ENCODE results near the gene TMEM260.

DNA sequence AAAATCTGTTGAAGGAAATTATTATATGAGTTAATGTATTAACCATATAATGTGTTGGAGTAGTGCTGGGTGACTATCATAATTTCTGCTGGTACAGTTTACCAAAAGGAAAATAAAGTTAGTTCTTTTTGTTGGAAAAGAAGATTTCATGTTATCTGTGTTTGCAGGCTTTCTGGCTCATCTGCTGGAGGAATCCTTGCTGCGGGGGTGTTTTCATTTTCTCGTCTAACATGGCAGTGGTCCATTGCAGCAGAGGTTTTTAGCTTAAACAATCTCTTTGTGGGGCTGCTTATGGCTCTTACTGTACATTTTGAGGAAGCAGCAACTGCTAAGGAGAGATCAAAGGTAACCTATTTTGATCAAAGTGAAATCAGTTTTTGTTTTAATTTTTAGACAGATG, 24.1 kb downstream of the TMEM260 start:
- TF ChIP-seq GLIS3 (CRISPR knock-in tag; IDR thresholded peaks at IDR 0.05) (no peak), CSDC2 (CRISPR knock-in tag; IDR thresholded peaks at IDR 0.05) (no peak), ZNF565 (CRISPR knock-in tag; conservative IDR thresholded peaks at IDR 0.05; ENCODE audit: low read depth) (no peak), ZFP3 (CRISPR knock-in tag; IDR thresholded peaks at IDR 0.05) (no peak), TOX (CRISPR knock-in tag; IDR thresholded peaks at IDR 0.05; ENCODE audit: borderline replicate concordance) (no peak), ZFP30 (CRISPR knock-in tag; IDR thresholded peaks at IDR 0.05) (no peak), SNAI2 (CRISPR knock-in tag; IDR thresholded peaks at IDR 0.05) (no peak), ISL1 (CRISPR knock-in tag; IDR thresholded peaks at IDR 0.05) (no peak)
- TF ChIP-seq, protein P1, sequence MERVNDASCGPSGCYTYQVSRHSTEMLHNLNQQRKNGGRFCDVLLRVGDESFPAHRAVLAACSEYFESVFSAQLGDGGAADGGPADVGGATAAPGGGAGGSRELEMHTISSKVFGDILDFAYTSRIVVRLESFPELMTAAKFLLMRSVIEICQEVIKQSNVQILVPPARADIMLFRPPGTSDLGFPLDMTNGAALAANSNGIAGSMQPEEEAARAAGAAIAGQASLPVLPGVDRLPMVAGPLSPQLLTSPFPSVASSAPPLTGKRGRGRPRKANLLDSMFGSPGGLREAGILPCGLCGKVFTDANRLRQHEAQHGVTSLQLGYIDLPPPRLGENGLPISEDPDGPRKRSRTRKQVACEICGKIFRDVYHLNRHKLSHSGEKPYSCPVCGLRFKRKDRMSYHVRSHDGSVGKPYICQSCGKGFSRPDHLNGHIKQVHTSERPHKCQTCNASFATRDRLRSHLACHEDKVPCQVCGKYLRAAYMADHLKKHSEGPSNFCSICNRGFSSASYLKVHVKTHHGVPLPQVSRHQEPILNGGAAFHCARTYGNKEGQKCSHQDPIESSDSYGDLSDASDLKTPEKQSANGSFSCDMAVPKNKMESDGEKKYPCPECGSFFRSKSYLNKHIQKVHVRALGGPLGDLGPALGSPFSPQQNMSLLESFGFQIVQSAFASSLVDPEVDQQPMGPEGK (CRISPR knock-in tag; IDR thresholded peaks at IDR 0.05; ENCODE audit: borderline replicate concordance), result no peak
- TF ChIP-seq, protein P2, sequence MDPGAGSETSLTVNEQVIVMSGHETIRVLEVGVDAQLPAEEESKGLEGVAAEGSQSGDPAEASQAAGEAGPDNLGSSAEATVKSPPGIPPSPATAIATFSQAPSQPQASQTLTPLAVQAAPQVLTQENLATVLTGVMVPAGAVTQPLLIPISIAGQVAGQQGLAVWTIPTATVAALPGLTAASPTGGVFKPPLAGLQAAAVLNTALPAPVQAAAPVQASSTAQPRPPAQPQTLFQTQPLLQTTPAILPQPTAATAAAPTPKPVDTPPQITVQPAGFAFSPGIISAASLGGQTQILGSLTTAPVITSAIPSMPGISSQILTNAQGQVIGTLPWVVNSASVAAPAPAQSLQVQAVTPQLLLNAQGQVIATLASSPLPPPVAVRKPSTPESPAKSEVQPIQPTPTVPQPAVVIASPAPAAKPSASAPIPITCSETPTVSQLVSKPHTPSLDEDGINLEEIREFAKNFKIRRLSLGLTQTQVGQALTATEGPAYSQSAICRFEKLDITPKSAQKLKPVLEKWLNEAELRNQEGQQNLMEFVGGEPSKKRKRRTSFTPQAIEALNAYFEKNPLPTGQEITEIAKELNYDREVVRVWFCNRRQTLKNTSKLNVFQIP (CRISPR knock-in tag; IDR thresholded peaks at IDR 0.05; ENCODE audit: borderline replicate concordance, low read depth), result no peak
- TF ChIP-seq, protein P3, sequence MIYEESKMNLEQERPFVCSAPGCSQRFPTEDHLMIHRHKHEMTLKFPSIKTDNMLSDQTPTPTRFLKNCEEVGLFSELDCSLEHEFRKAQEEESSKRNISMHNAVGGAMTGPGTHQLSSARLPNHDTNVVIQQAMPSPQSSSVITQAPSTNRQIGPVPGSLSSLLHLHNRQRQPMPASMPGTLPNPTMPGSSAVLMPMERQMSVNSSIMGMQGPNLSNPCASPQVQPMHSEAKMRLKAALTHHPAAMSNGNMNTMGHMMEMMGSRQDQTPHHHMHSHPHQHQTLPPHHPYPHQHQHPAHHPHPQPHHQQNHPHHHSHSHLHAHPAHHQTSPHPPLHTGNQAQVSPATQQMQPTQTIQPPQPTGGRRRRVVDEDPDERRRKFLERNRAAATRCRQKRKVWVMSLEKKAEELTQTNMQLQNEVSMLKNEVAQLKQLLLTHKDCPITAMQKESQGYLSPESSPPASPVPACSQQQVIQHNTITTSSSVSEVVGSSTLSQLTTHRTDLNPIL (CRISPR knock-in tag; IDR thresholded peaks at IDR 0.05; ENCODE audit: low read depth), result no peak
- TF ChIP-seq, protein P4, sequence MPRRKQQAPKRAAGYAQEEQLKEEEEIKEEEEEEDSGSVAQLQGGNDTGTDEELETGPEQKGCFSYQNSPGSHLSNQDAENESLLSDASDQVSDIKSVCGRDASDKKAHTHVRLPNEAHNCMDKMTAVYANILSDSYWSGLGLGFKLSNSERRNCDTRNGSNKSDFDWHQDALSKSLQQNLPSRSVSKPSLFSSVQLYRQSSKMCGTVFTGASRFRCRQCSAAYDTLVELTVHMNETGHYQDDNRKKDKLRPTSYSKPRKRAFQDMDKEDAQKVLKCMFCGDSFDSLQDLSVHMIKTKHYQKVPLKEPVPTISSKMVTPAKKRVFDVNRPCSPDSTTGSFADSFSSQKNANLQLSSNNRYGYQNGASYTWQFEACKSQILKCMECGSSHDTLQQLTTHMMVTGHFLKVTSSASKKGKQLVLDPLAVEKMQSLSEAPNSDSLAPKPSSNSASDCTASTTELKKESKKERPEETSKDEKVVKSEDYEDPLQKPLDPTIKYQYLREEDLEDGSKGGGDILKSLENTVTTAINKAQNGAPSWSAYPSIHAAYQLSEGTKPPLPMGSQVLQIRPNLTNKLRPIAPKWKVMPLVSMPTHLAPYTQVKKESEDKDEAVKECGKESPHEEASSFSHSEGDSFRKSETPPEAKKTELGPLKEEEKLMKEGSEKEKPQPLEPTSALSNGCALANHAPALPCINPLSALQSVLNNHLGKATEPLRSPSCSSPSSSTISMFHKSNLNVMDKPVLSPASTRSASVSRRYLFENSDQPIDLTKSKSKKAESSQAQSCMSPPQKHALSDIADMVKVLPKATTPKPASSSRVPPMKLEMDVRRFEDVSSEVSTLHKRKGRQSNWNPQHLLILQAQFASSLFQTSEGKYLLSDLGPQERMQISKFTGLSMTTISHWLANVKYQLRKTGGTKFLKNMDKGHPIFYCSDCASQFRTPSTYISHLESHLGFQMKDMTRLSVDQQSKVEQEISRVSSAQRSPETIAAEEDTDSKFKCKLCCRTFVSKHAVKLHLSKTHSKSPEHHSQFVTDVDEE (CRISPR knock-in tag; IDR thresholded peaks at IDR 0.05), result no peak

Measured in SK-N-SH treated with all-trans-retinoic acid at 6 μM for 48 hours (cell line).